Measurements from ENCODE around the gene MYO1B. TPM values are rescaled to one million over a fixed set of nuclear protein-coding genes. Genes with fewer than 3 reads are reported as not detected.

The MYO1B gene
- total RNA-seq, 3 donors from 2014 or later (not counting 1 experiment from before 2014, with no cell fraction given): 0.21 to 0.80 (median 0.29) TPM

DNA sequence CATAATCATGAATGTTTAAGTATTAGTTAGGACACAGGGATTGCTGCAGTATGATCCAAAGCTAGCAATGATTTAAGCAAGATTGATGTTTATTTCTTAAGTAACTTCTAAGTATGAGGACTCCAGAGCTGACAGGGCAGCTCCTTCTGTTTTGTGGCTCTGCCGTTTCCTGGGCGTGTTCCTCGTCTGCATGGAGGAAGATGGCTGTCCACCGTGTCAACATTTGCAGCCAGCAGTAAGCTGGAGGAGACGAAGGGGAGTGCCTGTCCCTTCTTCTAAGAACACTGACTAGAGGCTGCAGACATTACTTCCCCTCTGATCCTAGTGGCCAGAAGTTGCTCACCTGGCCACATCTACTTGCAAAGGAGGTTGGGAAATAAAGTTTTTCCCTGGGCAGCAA is 144.1 kb downstream of the MYO1B start:
- TF ChIP-seq CTCF (IDR thresholded peaks at IDR 0.05): no peak
- Histone ChIP-seq H3K4me1 (ENCODE audit: control insufficient read depth, insufficient read depth, low read length) (no peaks in the 10 kb centered on the region), H3K27ac (ENCODE audit: low read length) (no peak overlapping the region), H3K27me3 (ENCODE audit: control insufficient read depth, insufficient read depth, low read length) (peaks cover 2% of the 10 kb centered on the region), H3K9me3 (ENCODE audit: control insufficient read depth, insufficient read depth, low read length) (no peaks in the 10 kb centered on the region), H3K36me3 (ENCODE audit: control insufficient read depth, insufficient read depth, low read length) (no peaks in the 10 kb centered on the region), H3K4me3 (ENCODE audit: low read length) (no peak overlapping the region)
- WGBS (ENCODE audit: insufficient coverage): 89% methylated on average over 5 of the region's 5 CpGs
- H3K27ac Mint-ChIP-seq: no peak overlapping the region
- ATAC-seq (no peak), DNase-seq (no peak)
- peaks cover 6 to 14% of the 10 kb centered on the region in 2 donors for H3K27me3 Mint-ChIP-seq (ENCODE audit: low read depth in 2 of 2)
- no peaks in the 10 kb centered on the region for H3K36me3 Mint-ChIP-seq
- no peaks in the 10 kb centered on the region for H3K4me1 Mint-ChIP-seq
- no peak overlapping the region for H3K4me3 Mint-ChIP-seq
- H3K9me3 Mint-ChIP-seq: no peaks in the 10 kb centered on the region
- intact Hi-C loops (cut with micrococcal nuclease): no loop called here

DNA sequence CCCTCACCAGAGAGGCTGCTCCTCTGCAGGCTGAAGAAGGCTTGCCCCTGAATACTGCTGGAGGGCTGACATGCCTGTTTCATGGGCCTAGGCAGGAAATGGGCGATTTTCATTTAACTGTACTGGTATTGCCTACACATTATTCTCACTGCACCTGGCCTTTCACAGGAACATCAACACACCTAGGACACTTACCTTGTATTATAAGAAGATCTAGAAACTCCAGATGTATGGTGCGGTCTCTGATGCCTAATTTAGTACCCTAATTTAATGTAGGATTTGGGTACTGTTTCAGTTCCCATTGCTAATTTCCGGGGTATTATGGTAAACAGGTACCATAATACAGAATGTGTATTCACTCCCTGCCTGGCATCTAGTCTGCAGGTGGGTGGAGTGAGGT is 146.0 kb downstream of the MYO1B start:
- no peak for TF ChIP-seq CTCF (IDR thresholded peaks at IDR 0.05)
- Mint-ChIP-seq H3K9me3 (no peaks in the 10 kb centered on the region), H3K4me1 (no peaks in the 10 kb centered on the region), H3K4me3 (no peak overlapping the region), H3K36me3 (no peaks in the 10 kb centered on the region), H3K27ac (no peak overlapping the region), H3K27me3 (ENCODE audit: low read depth in 2 of 2) (peaks cover 3 to 22% of the 10 kb centered on the region in 2 donors)
- H3K27me3 ChIP-seq (ENCODE audit: control insufficient read depth, insufficient read depth, low read length): peaks cover 2% of the 10 kb centered on the region
- H3K36me3 ChIP-seq (ENCODE audit: control insufficient read depth, insufficient read depth, low read length): no peaks in the 10 kb centered on the region
- DNase-seq: no peak
- no peak for ATAC-seq
- H3K27ac ChIP-seq (ENCODE audit: low read length): no peak overlapping the region
- intact Hi-C loops (cut with micrococcal nuclease): no loop called here
- 97% methylated on average over 3 of the region's 3 CpGs for WGBS (ENCODE audit: insufficient coverage)
- H3K4me1 ChIP-seq (ENCODE audit: control insufficient read depth, insufficient read depth, low read length): no peaks in the 10 kb centered on the region
- no peak overlapping the region for H3K4me3 ChIP-seq (ENCODE audit: low read length)
- no peaks in the 10 kb centered on the region for H3K9me3 ChIP-seq (ENCODE audit: control insufficient read depth, insufficient read depth, low read length)

- no peaks in the 10 kb centered on the region for H3K27me3 ChIP-seq (ENCODE audit: control insufficient read depth, insufficient read depth, low read length)
- no peak overlapping the region for H3K4me3 Mint-ChIP-seq
- ATAC-seq (no peak), DNase-seq (no peak)
- no peaks in the 10 kb centered on the region for H3K4me1 Mint-ChIP-seq
- intact Hi-C loops (cut with micrococcal nuclease): no loop called here
- no peak overlapping the region for H3K27ac Mint-ChIP-seq
- H3K36me3 ChIP-seq (ENCODE audit: control insufficient read depth, insufficient read depth, low read length): no peaks in the 10 kb centered on the region
- no peak overlapping the region for H3K4me3 ChIP-seq (ENCODE audit: low read length)
- H3K9me3 Mint-ChIP-seq: no peaks in the 10 kb centered on the region
- TF ChIP-seq CTCF (IDR thresholded peaks at IDR 0.05): no peak
- H3K4me1 ChIP-seq (ENCODE audit: control insufficient read depth, insufficient read depth, low read length): no peaks in the 10 kb centered on the region
- no peaks in the 10 kb centered on the region for H3K36me3 Mint-ChIP-seq
- WGBS (ENCODE audit: insufficient coverage): 82% methylated on average over 2 of the region's 2 CpGs
- peaks cover 0 to 27% of the 10 kb centered on the region in 2 donors for H3K27me3 Mint-ChIP-seq (ENCODE audit: low read depth in 2 of 2)
- no peak overlapping the region for H3K27ac ChIP-seq (ENCODE audit: low read length)
- no peaks in the 10 kb centered on the region for H3K9me3 ChIP-seq (ENCODE audit: control insufficient read depth, insufficient read depth, low read length)
Measured at GRCh38 chr2:191394043-191394442, 148.8 kb downstream of the MYO1B start.

DNA sequence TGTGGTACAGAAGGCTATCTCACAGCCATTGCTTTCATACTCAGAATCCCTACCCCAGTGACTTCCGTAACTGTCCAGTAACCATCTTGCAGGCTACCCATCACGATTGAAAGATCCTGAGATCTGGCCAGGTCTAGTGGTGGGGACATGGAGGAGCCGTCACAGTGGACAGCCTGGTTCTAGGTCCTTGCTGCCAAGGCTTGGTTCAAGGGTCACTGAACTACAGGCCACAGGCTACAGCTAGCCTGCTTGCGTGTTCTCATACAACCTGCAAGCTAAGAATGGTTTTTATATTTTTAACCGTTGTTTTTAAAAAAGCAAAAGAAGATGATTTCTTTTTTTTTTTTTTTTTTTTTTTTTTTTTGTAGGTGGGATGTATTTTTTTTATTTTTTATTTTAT is 151.6 kb downstream of the MYO1B start:
- Histone ChIP-seq H3K9me3 (ENCODE audit: control insufficient read depth, insufficient read depth, low read length) (no peaks in the 10 kb centered on the region), H3K36me3 (ENCODE audit: control insufficient read depth, insufficient read depth, low read length) (no peaks in the 10 kb centered on the region), H3K27me3 (ENCODE audit: control insufficient read depth, insufficient read depth, low read length) (no peaks in the 10 kb centered on the region), H3K27ac (ENCODE audit: low read length) (no peak overlapping the region), H3K4me3 (ENCODE audit: low read length) (no peak overlapping the region), H3K4me1 (ENCODE audit: control insufficient read depth, insufficient read depth, low read length) (no peaks in the 10 kb centered on the region)
- no peaks in the 10 kb centered on the region for H3K9me3 Mint-ChIP-seq
- H3K4me3 Mint-ChIP-seq: no peak overlapping the region
- no peaks in the 10 kb centered on the region for H3K36me3 Mint-ChIP-seq
- no peak for DNase-seq
- 98% methylated on average over 4 of the region's 5 CpGs for WGBS (ENCODE audit: insufficient coverage)
- H3K27me3 Mint-ChIP-seq (ENCODE audit: low read depth in 2 of 2): peaks cover 0 to 27% of the 10 kb centered on the region in 2 donors
- ATAC-seq: no peak
- H3K27ac Mint-ChIP-seq: no peak overlapping the region
- intact Hi-C loops (cut with micrococcal nuclease): no loop called here
- TF ChIP-seq CTCF (IDR thresholded peaks at IDR 0.05): no peak
- H3K4me1 Mint-ChIP-seq: no peaks in the 10 kb centered on the region
